ENCODE measurements around the gene MRPL39.

Gene MRPL39

DNA sequence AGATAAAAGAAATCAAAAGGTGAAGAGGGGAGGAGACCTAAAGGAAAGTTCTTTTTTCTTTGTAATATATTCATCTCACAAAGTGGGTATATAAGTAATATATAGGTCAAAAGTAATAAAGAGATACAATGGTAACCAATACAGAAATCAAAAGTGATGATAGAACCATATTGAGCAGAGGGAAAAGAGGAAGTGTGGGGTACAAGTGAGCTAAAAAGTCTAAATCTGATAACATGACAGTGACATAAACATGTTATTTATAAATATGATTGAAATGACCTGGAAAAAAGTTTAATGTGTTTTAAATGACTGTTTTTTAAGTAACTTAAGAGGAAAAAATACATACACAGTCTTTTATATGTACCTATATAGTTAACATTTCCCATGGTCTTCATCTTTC lies 70.5 kb downstream of the MRPL39 start:
- TF ChIP-seq, protein P1, sequence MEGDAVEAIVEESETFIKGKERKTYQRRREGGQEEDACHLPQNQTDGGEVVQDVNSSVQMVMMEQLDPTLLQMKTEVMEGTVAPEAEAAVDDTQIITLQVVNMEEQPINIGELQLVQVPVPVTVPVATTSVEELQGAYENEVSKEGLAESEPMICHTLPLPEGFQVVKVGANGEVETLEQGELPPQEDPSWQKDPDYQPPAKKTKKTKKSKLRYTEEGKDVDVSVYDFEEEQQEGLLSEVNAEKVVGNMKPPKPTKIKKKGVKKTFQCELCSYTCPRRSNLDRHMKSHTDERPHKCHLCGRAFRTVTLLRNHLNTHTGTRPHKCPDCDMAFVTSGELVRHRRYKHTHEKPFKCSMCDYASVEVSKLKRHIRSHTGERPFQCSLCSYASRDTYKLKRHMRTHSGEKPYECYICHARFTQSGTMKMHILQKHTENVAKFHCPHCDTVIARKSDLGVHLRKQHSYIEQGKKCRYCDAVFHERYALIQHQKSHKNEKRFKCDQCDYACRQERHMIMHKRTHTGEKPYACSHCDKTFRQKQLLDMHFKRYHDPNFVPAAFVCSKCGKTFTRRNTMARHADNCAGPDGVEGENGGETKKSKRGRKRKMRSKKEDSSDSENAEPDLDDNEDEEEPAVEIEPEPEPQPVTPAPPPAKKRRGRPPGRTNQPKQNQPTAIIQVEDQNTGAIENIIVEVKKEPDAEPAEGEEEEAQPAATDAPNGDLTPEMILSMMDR (IDR thresholded peaks at IDR 0.05), result no peak
- TF ChIP-seq ZFX (IDR thresholded peaks at IDR 0.05; ENCODE audit: borderline replicate concordance), result no peak
- H3K27ac ChIP-seq, result no peak overlapping the region

DNA sequence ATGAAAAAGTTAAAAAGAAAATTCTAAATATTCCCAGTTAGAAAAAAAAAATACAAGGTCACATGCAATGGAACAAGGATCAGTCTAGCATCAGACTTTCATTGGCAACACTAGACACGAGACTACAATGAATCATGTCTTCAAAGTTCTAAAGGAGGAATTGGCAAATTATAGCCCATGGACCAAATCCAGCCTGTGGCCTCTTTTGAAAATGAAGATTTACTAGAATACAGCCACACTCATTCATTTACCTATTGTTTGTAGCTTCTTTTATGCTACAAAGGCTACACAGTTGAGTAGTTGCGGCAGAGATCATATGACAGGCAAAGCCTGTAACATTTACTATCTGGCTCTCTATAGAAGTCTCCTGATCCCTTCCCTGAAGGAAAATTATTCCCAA lies 71.4 kb downstream of the MRPL39 start:
- no peak overlapping the region for H3K27ac ChIP-seq
- TF ChIP-seq, protein P1 (IDR thresholded peaks at IDR 0.05), result no peak
- no peak for TF ChIP-seq ZFX (IDR thresholded peaks at IDR 0.05; ENCODE audit: borderline replicate concordance)
